T-helper 2 cell treated with Interferon-gamma antibody and Interleukin-4, amounts not matched to agents 5 μg/mL and 100 μg/mL, for 36 hours (primary cell): ENCODE data around the gene PERP.

Experiments
- DNase-seq: peaks from one replicate; pipeline ENCODE4 v3.0.0; 2021; ENCODE audit warnings: low spot score
- H3K27ac Mint-ChIP-seq: one replicate; pipeline ENCODE4 v1.8.0; 2021; ENCODE audit warnings: mild to moderate bottlenecking, mixed read lengths
- H3K27me3 Mint-ChIP-seq: one replicate; pipeline ENCODE4 v1.8.0; 2021; ENCODE audit warnings: low read depth, mixed read lengths
- H3K36me3 Mint-ChIP-seq: one replicate; pipeline ENCODE4 v1.8.0; 2021; ENCODE audit warnings: low read depth, mixed read lengths
- H3K4me1 Mint-ChIP-seq: one replicate; pipeline ENCODE4 v1.8.0; 2021; ENCODE audit warnings: low read depth, mixed read lengths
- H3K4me3 Mint-ChIP-seq: one replicate; pipeline ENCODE4 v1.8.0; 2022; ENCODE audit warnings: mild to moderate bottlenecking, moderate library complexity, mixed read lengths
- H3K9me3 Mint-ChIP-seq: one replicate; pipeline ENCODE4 v1.8.0; 2021; ENCODE audit warnings: mixed read lengths

PERP gene

DNA sequence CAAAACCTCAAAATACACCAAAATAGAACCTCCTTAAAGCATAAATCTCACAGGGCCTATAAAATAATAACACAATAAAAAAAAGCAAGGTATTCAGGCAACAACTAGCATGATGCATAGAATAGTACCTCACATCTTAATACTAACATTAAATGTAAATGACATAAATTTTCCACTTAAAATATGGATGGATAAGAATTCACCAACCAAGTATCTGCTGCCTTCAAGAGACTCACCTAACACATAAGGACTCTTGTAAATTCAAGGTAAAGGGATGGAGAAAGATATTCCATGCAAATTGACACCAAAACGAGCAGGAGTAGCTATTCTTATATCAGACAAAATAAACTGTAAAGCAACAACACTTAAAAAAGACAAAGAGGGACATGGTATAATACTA, 52.2 kb downstream of the PERP start:
- H3K36me3 Mint-ChIP-seq = no peaks in the 10 kb centered on the region
- peaks cover 2% of the 10 kb centered on the region for H3K4me1 Mint-ChIP-seq

GRCh38 chr6:138052783-138053182, 54.4 kb downstream of the PERP start:
- peaks cover 9% of the 10 kb centered on the region for H3K9me3 Mint-ChIP-seq
- no peaks in the 10 kb centered on the region for H3K36me3 Mint-ChIP-seq
- H3K27me3 Mint-ChIP-seq = peaks cover 26% of the 10 kb centered on the region
- H3K4me1 Mint-ChIP-seq = peaks cover 2% of the 10 kb centered on the region
- no peak overlapping the region for H3K4me3 Mint-ChIP-seq
- no peak overlapping the region for H3K27ac Mint-ChIP-seq
- no peak for DNase-seq

More for the DNA sequence above, 52.2 kb downstream of the PERP start:
- DNase-seq = no peak
- H3K9me3 Mint-ChIP-seq = peaks cover 10% of the 10 kb centered on the region
- peaks cover 32% of the 10 kb centered on the region for H3K27me3 Mint-ChIP-seq
- no peak overlapping the region for H3K27ac Mint-ChIP-seq
- no peak overlapping the region for H3K4me3 Mint-ChIP-seq

- Mint-ChIP-seq H3K4me3 (no peak overlapping the region), H3K27ac (no peak overlapping the region), H3K27me3 (peaks cover 12% of the 10 kb centered on the region), H3K4me1 (no peaks in the 10 kb centered on the region), H3K9me3 (no peaks in the 10 kb centered on the region), H3K36me3 (no peaks in the 10 kb centered on the region)
- no peak for DNase-seq
Measured at GRCh38 chr6:138044972-138045371, 62.2 kb downstream of the PERP start.

GRCh38 chr6:138044458-138044857, 62.8 kb downstream of the PERP start:
- Mint-ChIP-seq H3K4me3 (no peak overlapping the region), H3K36me3 (no peaks in the 10 kb centered on the region), H3K4me1 (no peaks in the 10 kb centered on the region), H3K27me3 (peaks cover 12% of the 10 kb centered on the region), H3K9me3 (no peaks in the 10 kb centered on the region), H3K27ac (no peak overlapping the region)
- no peak for DNase-seq
